ENCODE measurements around the gene B3GALT6. TPM values are rescaled to one million over a fixed set of nuclear protein-coding genes. Genes with fewer than 3 reads are reported as not detected.

The B3GALT6 gene
- total RNA-seq, 4 donors from 2014 or later = 8.5 to 32.8 (median 20.6) TPM

DNA sequence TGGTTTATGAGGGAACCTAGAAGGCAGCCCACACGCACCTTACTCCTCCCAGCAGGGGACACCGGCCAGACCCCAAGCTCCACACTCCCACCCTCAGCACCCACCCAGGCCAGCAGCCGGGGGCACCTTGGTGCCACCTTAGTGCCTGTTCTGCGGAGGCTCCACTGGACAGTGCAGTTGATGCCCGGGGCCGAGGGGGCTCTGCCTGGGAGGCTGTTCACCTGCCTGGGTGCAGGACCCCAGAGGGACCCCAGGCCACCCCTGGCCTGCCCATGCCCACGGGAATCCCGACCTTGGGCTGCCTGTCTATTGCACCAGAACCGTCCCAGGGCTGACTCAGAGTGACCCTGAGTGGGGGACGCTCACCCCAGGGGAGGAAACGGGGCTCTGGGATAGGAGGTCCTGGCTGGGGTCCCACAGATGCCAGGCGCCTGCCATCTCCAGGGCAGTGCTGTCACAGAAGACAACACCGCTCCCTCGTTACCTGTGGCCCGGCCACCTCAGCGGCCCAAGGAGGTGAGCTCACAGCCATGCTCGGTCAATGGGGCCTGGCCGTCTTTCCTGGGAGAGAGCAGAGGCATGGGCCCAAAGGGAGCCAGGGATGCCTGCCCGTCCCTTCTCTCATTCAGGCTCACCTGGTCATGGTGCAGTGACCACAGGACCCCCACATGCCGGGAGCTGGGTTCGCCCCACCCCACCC, 48.9 kb downstream of the B3GALT6 start:
- no peaks in the 10 kb centered on the region for H3K9me3 ChIP-seq
- H3K27me3 ChIP-seq = peaks cover 4 to 15% (median 6%) of the 10 kb centered on the region in 3 donors
- no peak overlapping the region for H3K27ac ChIP-seq
- H3K4me1 ChIP-seq = peaks cover 0 to 6% of the 10 kb centered on the region in 2 donors
- DNase-seq (no peak), ATAC-seq (no peak)
- in situ Hi-C loops (cut with MboI; ENCODE audit: low sequenced_read_pairs in 4 of 4) (no loop called here), intact Hi-C loops (cut with DNase I; ENCODE audit: low total_unique reads) (no loop called here)
- TF ChIP-seq POLR2A (IDR thresholded peaks at IDR 0.05) = no peak
- TF ChIP-seq, protein P1, sequence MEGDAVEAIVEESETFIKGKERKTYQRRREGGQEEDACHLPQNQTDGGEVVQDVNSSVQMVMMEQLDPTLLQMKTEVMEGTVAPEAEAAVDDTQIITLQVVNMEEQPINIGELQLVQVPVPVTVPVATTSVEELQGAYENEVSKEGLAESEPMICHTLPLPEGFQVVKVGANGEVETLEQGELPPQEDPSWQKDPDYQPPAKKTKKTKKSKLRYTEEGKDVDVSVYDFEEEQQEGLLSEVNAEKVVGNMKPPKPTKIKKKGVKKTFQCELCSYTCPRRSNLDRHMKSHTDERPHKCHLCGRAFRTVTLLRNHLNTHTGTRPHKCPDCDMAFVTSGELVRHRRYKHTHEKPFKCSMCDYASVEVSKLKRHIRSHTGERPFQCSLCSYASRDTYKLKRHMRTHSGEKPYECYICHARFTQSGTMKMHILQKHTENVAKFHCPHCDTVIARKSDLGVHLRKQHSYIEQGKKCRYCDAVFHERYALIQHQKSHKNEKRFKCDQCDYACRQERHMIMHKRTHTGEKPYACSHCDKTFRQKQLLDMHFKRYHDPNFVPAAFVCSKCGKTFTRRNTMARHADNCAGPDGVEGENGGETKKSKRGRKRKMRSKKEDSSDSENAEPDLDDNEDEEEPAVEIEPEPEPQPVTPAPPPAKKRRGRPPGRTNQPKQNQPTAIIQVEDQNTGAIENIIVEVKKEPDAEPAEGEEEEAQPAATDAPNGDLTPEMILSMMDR (IDR thresholded peaks at IDR 0.05 in 4 of 5, conservative IDR thresholded peaks at IDR 0.05 in 1 of 5) = no peak
- no peaks in the 10 kb centered on the region for H3K36me3 ChIP-seq
- no peak overlapping the region for H3K4me3 ChIP-seq

DNA sequence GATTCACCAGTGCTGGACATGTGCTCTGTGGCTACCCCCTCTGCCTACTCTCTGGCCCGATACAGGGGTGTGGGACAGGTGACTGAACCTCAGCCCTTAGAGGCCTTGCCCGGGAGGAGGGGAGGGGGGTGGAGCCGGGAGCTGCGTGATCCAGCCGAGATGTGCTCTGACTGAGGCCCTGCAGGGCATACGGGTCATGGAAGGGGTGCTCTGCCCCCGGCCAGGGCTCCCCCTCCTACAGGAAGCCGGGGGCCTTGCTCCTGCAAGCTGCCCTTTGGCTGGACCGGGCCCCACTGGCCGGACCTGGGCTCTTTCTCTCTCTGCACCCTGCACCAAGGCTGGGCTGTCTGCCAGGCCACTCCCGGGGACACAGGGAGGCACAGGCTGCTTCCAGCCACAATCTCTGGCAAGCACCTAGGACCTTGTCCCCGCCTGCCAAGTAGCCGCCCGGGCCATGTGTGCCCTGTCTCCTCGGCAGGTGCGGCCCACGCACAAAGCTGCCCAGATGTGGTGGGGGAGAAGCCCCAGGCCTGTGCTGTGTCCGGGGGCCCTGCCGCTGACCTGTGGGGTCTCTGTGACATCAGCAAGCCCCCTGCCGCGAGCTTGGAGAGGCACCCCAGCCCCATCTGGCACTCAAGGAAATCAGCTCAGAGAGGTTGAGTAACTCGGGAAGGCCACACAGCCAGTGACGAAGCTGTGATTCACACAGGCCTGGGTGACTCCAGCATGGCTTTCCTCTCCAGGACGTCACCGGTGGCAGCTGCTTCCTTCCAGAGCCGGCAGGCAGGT, 49.7 kb downstream of the B3GALT6 start:
- TF ChIP-seq, protein P1 (IDR thresholded peaks at IDR 0.05 in 4 of 5, conservative IDR thresholded peaks at IDR 0.05 in 1 of 5) = no peak
- TF ChIP-seq POLR2A (IDR thresholded peaks at IDR 0.05) = no peak
- ATAC-seq (peak; percentile 50 to 79), DNase-seq (peak; percentile 60 to 76)
- Histone ChIP-seq H3K4me3 (no peak overlapping the region), H3K9me3 (no peaks in the 10 kb centered on the region), H3K36me3 (no peaks in the 10 kb centered on the region), H3K27ac (peak overlapping the region in 1 of 4 donors; percentile 42), H3K27me3 (peaks cover 12 to 23% (median 14%) of the 10 kb centered on the region in 3 donors), H3K4me1 (peaks cover 0 to 6% of the 10 kb centered on the region in 2 donors)
- in situ Hi-C loops (cut with MboI; ENCODE audit: low sequenced_read_pairs in 4 of 4) = no loop called here
- intact Hi-C loops (cut with DNase I; ENCODE audit: low total_unique reads) = no loop called here

DNA sequence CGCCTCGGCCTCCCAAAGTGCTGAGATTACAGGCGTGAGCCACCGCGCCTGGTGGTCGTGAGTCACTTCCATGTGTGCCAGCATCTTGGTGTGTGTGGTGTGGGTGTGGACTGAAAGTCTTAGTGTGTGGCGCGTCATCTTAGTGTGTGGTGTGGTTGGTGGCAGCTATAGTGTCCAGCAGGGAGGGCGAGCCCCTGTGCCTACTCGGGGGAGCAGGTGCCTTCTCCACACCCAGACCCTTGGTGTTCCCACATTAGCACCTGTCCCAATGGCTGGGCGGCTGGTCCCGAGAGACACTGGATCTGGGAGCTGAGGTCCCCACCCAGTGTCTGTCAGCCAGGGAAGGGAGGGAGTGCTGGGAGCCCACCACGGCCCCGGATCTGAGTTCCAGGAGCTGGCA, 51.0 kb downstream of the B3GALT6 start:
- ATAC-seq = no peak
- TF ChIP-seq, protein P1 (IDR thresholded peaks at IDR 0.05 in 4 of 5, conservative IDR thresholded peaks at IDR 0.05 in 1 of 5) = no peak
- TF ChIP-seq POLR2A (IDR thresholded peaks at IDR 0.05) = no peak
- DNase-seq = no peak
- H3K4me3 ChIP-seq = no peak overlapping the region
- in situ Hi-C loops (cut with MboI; ENCODE audit: low sequenced_read_pairs in 4 of 4) = no loop called here
- H3K27ac ChIP-seq = no peak overlapping the region
- peaks cover 15 to 34% (median 24%) of the 10 kb centered on the region in 3 donors for H3K27me3 ChIP-seq
- H3K4me1 ChIP-seq = peaks cover 0 to 6% of the 10 kb centered on the region in 2 donors
- H3K36me3 ChIP-seq = no peaks in the 10 kb centered on the region
- H3K9me3 ChIP-seq = no peaks in the 10 kb centered on the region
- intact Hi-C loops (cut with DNase I; ENCODE audit: low total_unique reads) = no loop called here

DNA sequence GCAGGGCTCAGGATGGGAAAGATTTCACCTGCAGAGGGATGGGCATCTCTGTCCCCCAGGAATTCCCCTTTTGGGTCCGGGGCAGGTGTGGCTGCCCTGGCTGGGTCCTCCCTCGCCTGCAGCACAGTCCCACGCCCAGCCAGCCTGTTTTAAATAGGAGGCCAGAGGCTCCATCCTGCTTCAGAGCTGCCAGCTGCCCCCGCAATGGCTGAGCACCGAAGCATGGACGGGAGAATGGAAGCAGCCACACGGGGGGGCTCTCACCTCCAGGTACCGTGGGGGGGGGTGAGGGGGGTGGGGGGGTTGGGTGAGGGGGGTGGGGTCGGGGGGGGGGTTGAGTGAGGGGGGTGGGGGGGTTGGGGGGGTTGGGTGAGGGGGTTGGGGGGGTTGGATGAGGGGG, 51.8 kb downstream of the B3GALT6 start:
- DNase-seq = no peak
- Histone ChIP-seq H3K27ac (no peak overlapping the region), H3K4me1 (peaks cover 0 to 6% of the 10 kb centered on the region in 2 donors), H3K9me3 (no peaks in the 10 kb centered on the region), H3K27me3 (peaks cover 15 to 34% (median 24%) of the 10 kb centered on the region in 3 donors), H3K4me3 (no peak overlapping the region), H3K36me3 (no peaks in the 10 kb centered on the region)
- no peak for ATAC-seq
- TF ChIP-seq, protein P1 (IDR thresholded peaks at IDR 0.05 in 4 of 5, conservative IDR thresholded peaks at IDR 0.05 in 1 of 5) = no peak
- no peak for TF ChIP-seq POLR2A (IDR thresholded peaks at IDR 0.05)
- intact Hi-C loops (cut with DNase I; ENCODE audit: low total_unique reads) = no loop called here
- in situ Hi-C loops (cut with MboI; ENCODE audit: low sequenced_read_pairs in 4 of 4) = no loop called here

Other genes with a start within 250 kb of the B3GALT6 start
- 10 to 100 TPM in 2 of 4 donors, 1 to 10 TPM in 2; 6.4 to 17.4 (median 9.5) TPM for gene HES4, start 232.1 kb upstream of the B3GALT6 start, total RNA-seq
- 10 to 100 TPM in 2 of 4 donors, 1 to 10 TPM in 2; 4.3 to 37.6 (median 10.2) TPM for gene ISG15, start 218.7 kb upstream of the B3GALT6 start, total RNA-seq
- gene AGRN, start 212.1 kb upstream of the B3GALT6 start, total RNA-seq = 1 to 10 TPM; 2.0 to 3.8 (median 3.1) TPM
- gene RNF223, start 157.9 kb upstream of the B3GALT6 start, total RNA-seq = not detected
- 1 to 10 TPM; 2.8 to 6.4 (median 5.3) TPM for gene C1orf159, start 116.1 kb upstream of the B3GALT6 start, total RNA-seq
- gene TTLL10, start 58.4 kb upstream of the B3GALT6 start, total RNA-seq = under 1 TPM in 2 of 4 donors, not detected in 2; 0.13 to 0.16 TPM
- gene TNFRSF18, start 25.6 kb upstream of the B3GALT6 start, total RNA-seq = not detected
- gene TNFRSF4, start 18.1 kb upstream of the B3GALT6 start, total RNA-seq = 1 to 10 TPM in 1 of 4 donors, under 1 TPM in 2, not detected in 1; 0.42 to 2.1 (median 0.46) TPM
- 10 to 100 TPM; 51.0 to 94.2 (median 79.4) TPM for gene SDF4, start 236 bp upstream of the B3GALT6 start, total RNA-seq
- gene C1QTNF12, start 14.5 kb downstream of the B3GALT6 start, total RNA-seq = 1 to 10 TPM in 1 of 4 donors, not detected in 3; 2.7 TPM
- gene UBE2J2, start 41.6 kb downstream of the B3GALT6 start, total RNA-seq = 10 to 100 TPM; 31.3 to 42.3 (median 38.3) TPM
- gene SCNN1D, start 48.2 kb downstream of the B3GALT6 start, total RNA-seq = under 1 TPM in 3 of 4 donors, not detected in 1; 0.19 to 0.91 (median 0.66) TPM
- gene ACAP3, start 75.7 kb downstream of the B3GALT6 start, total RNA-seq = 10 to 100 TPM; 18.4 to 31.9 (median 25.8) TPM
- 10 to 100 TPM in 2 of 4 donors, 1 to 10 TPM in 2; 6.2 to 13.1 (median 9.5) TPM for gene PUSL1, start 76.4 kb downstream of the B3GALT6 start, total RNA-seq
- gene INTS11, start 92.4 kb downstream of the B3GALT6 start, total RNA-seq = 10 to 100 TPM; 74.0 to 94.4 (median 84.7) TPM
- 10 to 100 TPM; 22.7 to 64.9 (median 34.0) TPM for gene CPTP, start 92.6 kb downstream of the B3GALT6 start, total RNA-seq
- under 1 TPM in 2 of 4 donors, not detected in 2; 0.20 to 0.44 TPM for gene TAS1R3, start 99.0 kb downstream of the B3GALT6 start, total RNA-seq
- gene DVL1, start 117.2 kb downstream of the B3GALT6 start, total RNA-seq = 100 to 1,000 TPM; 196 to 311 (median 258) TPM
- 10 to 100 TPM; 13.9 to 41.9 (median 34.2) TPM for gene MXRA8, start 126.3 kb downstream of the B3GALT6 start, total RNA-seq
- 100 to 1,000 TPM; 165 to 450 (median 234) TPM for gene AURKAIP1, start 143.0 kb downstream of the B3GALT6 start, total RNA-seq
- gene CCNL2, start 167.1 kb downstream of the B3GALT6 start, total RNA-seq = 10 to 100 TPM; 35.0 to 91.1 (median 43.7) TPM
- 100 to 1,000 TPM; 167 to 260 (median 203) TPM for gene MRPL20, start 175.1 kb downstream of the B3GALT6 start, total RNA-seq
- 1 to 10 TPM in 3 of 4 donors, under 1 TPM in 1; 0.16 to 1.8 (median 1.3) TPM for gene ANKRD65, start 189.0 kb downstream of the B3GALT6 start, total RNA-seq
- gene VWA1, start 203.5 kb downstream of the B3GALT6 start, total RNA-seq = 1 to 10 TPM; 2.1 to 8.3 (median 6.0) TPM
- gene ATAD3C, start 217.5 kb downstream of the B3GALT6 start, total RNA-seq = under 1 TPM in 1 of 4 donors, not detected in 3; 0.07 TPM
- gene ATAD3B, start 239.5 kb downstream of the B3GALT6 start, total RNA-seq = 1 to 10 TPM; 3.5 to 7.1 (median 5.9) TPM